NCI-H2029 treated with DMSO at 0.1 percent for 48 hours (cell line): ENCODE results near the gene CAMK4.
"Not testable (repeated sequence)": the region's sequence is repeated elsewhere in the genome, so short reads cannot be mapped to it uniquely, and the experiment has no call there.

Source experiments
- DNase-seq: peaks from one replicate; lab custom pipeline; 2025; lab: John Stamatoyannopoulos, UW

Gene CAMK4

DNA sequence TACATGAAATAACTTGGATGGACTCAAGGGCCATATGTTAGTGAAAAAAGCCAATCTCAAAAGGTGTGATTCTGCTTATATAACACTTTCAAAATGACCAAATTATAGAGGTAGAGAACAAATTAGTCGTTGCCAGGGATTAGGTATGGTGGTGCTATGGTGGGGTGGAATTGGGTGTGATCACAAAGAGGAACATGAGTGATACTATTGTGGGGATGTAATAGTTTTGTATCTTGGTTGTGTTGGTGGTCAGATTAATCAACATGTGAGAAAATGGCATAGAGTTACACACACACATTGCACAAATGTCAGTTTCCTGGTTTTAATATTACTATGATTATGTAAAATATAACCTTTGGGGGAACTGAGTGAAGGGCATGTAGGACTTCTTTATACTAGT is 31.9 kb downstream of the CAMK4 start:
- DNase-seq = no peak

DNA sequence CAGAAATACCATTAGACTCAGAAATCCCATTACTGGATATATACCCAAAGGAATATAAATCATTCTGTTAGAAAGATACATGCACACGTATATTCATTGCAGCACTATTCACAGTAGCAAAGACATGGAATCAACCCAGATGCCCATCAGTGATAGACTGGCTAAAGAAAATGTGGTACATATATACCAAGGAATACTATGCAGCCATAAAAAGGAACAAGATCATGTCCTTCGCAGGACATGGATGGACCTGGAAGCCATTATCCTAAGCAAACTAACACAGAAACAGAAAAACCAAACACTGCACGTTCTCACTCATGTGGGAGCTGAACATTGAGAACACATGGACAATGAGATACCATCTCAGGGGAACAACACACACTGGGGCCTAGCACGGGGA is 33.4 kb downstream of the CAMK4 start:
- not testable (repeated sequence) for DNase-seq

DNA sequence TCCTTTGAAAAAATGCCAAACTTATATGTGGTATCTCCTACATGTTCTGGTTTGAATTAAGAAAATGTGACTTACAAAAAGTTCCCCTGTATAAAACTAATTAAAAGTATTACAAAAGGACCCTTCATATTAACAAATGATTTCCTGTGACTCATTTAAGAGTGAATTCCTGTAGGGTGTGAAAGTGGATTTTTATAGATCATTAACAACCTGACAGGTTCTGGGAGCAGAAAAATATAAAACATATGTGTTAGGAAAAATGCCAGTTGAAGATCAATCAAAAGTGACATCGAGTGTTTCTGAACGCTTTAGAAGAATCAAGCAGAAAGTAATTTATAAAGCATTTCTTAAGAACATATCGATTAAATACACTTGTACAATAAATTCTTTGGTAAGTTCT is 35.5 kb downstream of the CAMK4 start:
- DNase-seq = no peak

DNA sequence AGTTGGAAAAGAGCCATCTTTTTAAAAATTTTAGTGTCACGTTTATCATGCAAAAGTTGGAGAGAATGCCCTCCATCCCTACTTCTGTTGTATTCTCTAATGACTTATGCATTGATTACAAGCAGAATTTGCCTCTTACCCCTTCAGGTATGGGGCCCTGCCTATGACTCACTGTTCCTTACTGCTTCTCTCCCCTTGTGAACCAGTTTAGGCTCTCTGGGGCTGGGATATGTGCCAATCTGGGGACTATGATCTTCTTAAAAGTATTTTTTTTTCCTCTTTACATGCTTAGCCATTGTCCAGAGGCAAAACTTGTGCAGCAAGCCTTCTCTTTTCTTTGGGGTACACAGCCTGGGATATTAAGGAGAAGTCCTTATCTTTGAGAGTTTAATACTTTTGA is 37.4 kb downstream of the CAMK4 start:
- DNase-seq = no peak

DNA sequence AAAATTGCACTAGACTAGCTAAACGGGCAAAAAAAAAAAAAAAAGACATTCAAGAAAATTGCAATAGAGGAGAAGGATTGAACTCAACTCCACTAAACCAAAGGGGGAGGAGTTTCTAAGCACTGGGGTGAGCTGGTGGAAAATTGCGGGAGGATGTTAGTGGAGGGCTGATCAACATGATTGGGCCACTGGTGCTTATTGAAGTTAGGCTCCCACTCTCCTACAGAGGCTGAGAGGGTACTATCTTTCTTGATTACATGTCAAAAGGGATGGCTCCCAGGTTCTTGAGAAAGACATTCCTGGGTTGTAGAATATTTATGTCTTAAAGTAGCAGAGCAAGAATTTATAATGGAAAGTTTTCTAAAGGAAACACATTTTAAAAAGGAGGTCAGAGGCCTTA is 38.0 kb downstream of the CAMK4 start:
- no peak for DNase-seq

DNA sequence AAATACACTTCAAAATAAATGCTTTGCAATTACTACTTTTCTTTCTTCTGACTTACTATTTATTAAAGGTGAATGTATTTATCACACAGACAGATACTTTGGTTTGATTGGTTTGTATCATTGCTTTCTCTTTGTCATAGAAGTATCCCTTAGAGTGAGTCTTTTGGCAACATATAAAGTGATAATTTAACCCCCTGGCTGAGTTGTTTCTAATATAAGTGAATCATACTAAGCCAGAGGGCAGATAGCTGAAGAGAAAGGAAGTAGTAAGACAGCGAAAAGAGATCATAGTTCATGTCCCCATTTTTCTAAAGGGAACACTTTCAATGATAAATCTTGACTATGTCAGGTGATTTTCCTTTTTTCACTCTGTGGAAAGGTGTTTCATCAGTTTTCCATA is 38.6 kb downstream of the CAMK4 start:
- DNase-seq = no peak

DNA sequence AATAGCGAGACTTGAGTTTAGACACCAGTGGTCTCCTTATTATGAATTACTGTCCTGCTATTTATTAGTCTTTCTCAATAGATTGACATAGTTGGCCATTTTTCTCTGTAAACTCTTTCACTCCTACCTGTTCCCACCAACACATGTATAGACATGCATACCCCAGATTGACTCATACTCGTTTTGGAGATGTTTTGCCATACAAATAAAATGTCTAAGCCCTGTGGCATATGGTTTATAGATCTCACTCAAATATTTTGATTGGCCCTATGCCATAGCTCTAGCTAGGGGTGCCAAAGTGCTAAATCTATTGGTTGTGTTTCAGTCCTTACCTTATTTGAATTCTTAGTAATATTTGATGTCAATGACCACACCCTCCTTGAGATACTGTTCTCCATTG is 42.3 kb downstream of the CAMK4 start:
- DNase-seq = no peak

DNA sequence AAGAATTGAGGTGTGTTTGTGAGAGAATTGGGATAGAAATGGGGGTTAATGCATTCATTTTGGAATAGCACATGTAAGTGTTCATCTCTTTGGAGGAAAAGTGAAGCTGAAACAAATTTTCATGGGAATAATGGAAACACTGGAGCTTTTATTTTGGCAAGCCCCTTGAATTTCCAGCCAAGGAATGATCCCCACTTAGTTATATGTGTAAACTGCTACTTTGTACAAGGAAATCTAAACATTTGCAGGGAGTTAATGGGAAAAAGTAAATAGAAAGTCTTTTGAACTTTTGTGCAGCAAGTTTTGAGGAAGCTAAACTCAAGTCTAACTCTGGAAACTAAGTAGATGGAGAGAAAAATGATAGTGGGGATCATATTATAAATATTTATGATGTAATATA is 44.1 kb downstream of the CAMK4 start:
- no peak for DNase-seq

DNA sequence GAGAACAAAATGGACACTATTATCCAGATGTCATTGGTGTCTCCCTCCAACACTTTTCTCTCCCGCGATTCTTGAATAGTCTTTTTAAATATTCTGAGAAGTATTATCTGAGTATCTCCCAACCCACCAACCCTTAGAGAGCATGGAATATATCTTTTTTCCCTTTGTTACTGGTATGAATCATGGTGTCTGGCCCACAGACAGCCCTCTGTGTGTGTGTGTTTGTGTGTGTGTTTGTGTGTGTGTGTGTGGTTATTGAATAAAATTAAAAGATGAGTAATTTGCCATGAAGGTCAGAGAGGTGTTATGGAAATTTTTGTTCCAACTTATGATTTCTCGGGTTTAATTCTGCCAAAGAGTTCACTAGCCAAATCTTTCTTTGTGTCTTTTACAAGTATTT is 47.7 kb downstream of the CAMK4 start:
- DNase-seq = no peak

DNA sequence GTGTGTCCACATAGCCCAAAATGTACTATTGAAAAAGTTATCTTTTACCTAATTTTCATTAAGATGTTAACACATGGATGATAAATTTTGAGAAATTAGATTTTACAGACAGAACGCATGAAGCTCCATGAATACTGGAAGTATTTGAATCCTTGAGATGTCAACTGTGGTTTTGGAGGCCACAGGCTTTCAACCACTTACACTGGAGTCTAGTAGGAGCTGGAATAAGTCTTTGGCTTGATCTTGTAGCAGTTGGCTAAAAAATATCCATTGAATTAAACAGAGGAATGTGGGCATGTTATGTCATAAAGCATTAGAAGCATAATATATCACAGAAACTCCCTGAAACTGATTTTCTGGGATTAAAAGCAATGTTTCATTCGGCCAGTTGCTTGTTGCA is 52.9 kb downstream of the CAMK4 start:
- DNase-seq = no peak

DNA sequence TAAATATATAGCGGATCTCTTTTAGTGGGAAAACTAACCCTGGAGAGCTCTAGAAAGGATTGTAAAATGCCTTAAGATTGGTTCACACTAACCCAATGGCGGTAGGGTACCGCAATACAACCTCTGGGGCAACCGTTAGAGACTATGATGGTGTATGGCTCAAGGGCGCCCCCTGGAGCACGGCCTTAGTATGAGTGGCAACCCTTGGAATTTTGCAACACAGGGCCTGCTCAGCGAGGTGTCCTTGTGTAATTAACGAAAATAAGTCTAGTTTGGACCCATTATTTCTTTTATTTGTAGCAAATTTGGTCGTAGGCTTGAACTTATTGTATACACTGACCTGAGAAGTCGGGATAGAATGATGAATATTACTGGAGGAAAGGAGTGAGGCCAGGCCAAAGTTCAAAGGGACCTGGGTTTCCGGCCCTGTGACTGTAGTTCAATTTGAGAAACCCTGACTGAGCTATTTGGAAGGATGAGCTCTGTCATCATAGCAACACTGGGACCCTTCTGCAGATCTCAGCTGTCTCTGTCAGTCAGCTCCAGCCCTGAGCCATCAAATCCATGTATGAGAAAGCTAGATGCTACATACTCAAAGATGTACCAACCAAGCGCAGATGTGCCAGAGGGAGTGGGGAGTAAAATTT is 54.8 kb downstream of the CAMK4 start:
- peak; percentile 6 for DNase-seq

DNA sequence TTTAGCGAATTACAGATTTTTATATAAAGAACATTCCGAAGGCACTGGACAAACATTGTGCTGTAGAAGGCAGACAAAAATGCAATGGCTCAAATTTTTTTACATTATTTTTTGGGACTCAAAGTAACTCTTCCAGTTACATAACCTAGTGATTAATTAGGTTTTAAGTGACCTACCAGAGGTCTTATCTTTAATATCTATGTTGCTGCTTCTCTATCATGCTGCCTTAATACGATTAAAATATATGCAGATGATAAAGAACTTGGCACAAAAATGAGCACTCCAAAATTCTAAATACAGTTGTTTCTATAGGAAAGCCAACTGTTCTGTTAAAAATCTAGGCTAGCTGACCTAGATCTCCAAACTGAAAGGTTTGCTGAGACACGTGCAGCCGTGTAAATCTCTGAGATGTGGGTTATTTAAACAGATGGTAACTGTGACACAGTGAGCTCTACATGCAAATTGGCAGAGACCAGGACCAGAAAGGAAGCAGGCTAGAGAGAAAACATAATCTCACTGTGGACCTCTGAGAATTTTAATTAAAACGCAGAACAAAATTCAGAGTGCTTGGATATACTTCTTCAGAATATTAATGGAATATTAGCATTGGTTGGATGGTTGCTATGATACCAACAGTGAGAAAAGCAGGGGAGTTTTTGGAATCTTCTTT is 56.2 kb downstream of the CAMK4 start:
- no peak for DNase-seq

DNA sequence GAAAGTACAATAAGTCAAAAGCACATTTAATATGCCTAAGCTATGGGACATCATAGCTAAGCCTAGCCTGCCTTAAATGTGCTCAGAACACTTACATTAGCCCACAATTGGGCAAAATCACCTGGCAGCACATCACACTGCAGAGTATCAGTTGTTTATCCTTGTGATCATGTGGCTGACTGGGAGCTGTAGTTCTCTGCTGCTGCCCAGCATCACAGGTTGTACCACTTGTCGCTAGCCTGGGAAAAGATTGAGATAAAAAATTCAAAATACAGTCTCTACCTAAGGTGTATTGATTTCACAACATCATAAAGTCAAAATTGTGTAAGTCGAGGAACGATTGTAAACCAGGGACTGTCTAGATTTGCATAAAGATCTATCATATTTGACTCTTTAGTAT is 58.6 kb downstream of the CAMK4 start:
- no peak for DNase-seq

DNA sequence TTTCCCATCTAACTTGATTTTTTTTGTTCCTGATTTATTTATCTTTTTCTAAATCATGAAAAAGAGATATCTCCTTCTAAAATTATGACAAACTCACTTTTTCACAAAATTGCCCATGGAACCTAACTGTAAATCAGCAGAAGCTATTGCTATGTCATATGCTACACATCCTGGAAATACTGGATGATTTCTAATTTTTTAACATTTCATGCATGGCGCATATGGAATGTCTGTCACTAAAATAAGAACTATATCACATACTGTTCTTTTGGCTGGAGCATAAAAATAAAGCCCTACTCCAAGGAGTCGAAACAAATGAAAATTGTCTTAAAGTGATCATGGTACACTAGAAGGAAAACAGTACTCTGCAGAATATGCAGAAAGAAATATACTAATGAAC is 60.6 kb downstream of the CAMK4 start:
- DNase-seq = no peak

DNA sequence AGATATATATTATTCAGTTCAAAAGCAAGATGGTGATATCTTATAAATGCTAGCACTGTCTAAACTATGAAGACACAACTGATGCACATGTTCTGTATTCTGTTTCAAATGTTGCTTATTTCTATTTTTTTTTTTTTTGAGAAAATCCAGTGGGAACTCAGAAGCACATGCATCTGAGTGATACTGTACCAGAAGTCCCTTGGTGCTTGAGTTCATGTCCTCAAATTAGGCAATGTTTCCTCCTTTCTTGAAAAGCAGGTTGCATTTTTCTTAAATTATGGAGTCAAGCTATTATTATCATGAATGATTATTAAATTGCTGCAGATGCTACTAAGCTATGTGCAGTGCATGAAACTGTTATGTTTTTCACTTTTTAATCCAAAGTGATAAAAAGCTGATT is 70.4 kb downstream of the CAMK4 start:
- DNase-seq = no peak

DNA sequence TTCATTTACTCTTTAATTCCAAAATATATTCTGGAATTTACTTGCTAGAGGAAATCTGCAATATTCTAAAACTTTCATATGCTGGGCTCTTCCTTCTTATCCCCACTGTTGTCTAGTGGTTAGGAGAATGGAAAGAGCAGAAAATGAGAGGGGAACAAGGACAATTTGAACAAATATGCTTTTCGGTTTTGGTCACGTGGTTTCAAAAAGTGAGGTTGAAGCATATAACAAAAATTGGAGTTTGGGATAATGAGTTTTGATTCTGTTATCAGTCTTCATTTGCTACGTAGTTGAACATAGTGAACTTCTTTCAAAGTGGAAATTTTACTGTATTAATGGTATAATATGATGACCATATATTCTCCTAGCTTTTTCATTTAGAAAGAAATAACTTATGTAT is 71.5 kb downstream of the CAMK4 start:
- DNase-seq = no peak

DNA sequence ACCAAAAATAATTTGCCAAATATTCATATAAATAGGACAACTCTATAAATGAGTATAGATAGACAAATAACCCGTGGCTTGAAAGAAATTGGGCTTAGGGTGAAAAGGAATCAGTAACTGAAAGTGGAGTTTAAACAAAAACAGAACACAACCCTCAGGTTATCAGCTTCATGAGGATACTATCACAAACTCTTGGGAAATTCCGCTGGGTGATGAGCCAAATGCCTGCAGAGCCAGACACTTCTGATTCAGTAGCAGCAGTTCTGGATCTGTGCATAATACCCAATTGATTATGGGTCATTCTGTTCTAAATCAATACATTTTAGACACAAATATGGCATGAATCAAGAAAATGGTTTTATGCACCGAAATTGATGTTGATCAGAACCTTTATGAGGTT is 72.4 kb downstream of the CAMK4 start:
- DNase-seq = no peak

DNA sequence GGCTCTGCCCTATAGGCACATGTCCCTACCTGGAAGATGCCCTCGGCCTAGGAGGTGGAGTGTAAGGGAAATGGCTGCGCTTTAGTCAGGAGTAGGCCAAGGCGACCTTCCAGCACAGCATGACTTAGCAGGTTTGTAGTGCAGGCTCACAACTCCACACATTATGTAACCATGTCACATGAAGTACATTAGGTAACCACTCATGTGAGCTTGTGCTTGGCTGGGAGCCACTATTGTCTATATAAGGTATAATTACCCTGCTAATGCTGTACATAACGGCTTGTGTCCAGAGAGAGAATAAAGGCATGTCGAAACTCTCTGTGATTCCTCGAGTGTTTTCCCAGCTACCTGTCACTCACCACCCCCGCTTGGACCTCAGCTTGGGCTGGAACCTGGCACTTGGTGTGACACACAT is 74.9 kb downstream of the CAMK4 start:
- peak; percentile 22 for DNase-seq

DNA sequence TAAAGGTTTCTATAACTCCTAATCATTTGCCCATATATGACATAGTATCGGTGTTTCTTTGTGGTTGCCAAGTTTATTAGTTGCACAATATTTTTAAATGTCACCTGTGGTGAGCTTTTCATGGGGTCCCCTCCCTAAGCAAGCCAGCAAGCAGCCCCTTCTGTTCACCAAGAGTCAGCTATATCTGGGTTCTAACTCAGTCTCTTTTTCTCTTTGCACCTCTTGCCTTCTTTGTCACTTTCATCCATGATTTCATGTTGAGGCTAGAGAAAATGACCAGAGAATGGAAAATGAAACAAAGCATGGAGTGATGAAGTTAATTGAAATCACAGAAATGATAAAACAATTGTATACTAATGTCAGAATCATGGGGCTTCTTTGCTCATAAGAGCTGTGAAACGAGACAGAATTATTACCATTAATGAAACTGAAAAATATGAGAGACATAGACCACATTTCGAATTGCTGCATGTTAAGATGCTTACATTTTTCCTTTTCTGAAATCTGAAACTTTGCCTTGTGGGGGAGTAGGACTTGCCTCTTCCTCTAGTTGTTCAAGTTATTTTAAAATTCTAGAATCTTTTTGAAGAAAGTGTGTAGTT is 75.7 kb downstream of the CAMK4 start:
- no peak for DNase-seq

DNA sequence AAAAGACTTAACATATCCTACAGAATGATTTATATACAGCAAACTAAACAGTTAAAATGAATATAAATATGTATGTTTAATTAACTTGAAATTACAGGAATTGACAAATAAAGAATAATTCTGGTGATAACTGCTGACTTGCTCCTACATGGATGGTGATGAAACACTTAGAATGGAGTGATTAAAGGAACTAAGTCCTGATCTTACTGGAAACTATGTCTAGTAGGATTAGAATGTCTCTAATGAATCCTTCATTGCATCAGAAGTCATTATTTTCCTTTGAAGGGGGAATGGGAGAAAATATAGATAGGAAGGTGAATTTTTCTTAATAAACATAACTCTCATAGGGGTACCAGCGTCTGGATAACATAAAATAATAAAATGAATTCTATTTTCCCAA is 77.1 kb downstream of the CAMK4 start:
- DNase-seq = no peak

DNA sequence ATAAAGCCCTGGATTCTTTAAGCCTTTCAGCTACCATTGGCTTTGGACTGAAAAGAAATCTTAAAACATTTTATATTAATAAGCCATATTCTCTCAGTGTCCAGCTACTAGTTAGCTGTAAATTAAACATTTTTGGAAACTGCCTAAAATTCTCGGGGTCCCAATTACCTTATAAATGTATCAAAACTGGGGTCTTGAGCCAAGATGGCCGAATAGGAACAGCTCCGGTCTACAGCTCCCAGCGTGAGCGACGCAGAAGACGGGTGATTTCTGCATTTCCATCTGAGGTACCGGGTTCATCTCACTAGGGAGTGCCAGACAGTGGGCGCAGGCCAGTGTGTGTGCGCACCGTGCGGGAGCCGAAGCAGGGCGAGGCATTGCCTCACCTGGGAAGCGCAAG is 77.9 kb downstream of the CAMK4 start:
- DNase-seq = not testable (repeated sequence)

DNA sequence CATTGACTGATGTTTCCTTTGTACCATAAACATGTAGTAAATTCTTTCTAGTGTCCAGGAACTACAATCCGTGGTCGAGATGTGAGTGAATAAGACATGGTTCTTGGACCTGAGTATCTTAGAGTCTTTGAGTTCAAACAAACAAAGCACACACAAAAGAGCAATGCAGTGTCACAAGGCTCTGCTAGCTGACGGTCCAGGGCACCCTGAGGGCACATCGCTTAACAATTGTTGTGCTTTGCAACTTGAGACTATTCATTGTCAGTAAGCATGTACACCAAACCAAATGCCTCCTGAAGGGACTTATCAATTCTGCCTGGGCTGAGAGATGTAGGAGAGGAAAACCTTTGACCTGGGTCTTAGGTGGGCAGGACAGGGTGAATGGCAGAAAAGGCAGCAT is 84.8 kb downstream of the CAMK4 start:
- no peak for DNase-seq

DNA sequence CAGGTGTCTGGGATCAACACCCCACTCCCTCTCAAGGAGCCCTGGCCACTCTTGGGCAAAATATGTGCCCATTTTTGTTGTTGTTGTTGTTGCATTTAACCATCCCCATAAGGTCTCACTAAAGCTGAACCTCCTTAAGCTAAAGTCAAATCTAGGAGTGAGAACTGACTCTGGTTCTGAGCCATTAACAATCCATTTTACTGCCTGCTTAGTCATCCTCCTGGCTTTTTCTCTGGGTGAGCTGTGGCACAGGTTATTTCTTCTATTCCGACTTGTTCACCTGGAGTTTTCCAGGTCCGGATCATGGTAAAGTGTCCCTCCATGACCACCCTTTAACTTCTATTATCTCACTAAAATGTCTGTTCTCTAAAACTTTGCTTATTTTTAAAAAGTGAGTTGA is 85.2 kb downstream of the CAMK4 start:
- no peak for DNase-seq
